ENCODE measurements around the gene SP110. TPM values are rescaled to one million over a fixed set of nuclear protein-coding genes. Genes with fewer than 3 reads are reported as not detected.

SP110 gene
- total RNA-seq, result 10 to 100 TPM; 22.2 to 89.1 (median 38.4) TPM

GRCh38 chr2:230219419-230220331, at the start of gene SP110:
Gene SP110 (minus strand): TSS chr2:230219984. CDS start chr2:230216927, 3,057 bp downstream.
- peak; percentile 95 to 96 for ATAC-seq (ENCODE audit: low FRiP score in 2 of 2)
- 0 to 1% methylated on average over 19 of the region's 19 CpGs for WGBS, 2 donors
- TF ChIP-seq POLR2AphosphoS5 (IDR thresholded peaks at IDR 0.05) (peak; percentile 64 to 82), POLR2A (IDR thresholded peaks at IDR 0.05) (peak in 1 of 4 donors; percentile 63), CTCF (IDR thresholded peaks at IDR 0.05) (no peak), EP300 (IDR thresholded peaks at IDR 0.05) (peak in 1 of 4 donors; percentile 2)
- Histone ChIP-seq H3K27ac (peak within 1 kb of the TSS; percentile 80 to 90 (median 84)), H3K4me3 (peak within 1 kb of the TSS; percentile 58 to 76 (median 72)), H3K36me3 (peaks cover 2 to 19% (median 11%) of the 10 kb centered on the region in 4 donors), H3K9me3 (no peaks in the 10 kb centered on the region), H3K27me3 (no peaks in the 10 kb centered on the region), H3K4me1 (peaks cover 22 to 33% (median 30%) of the 10 kb centered on the region in 4 donors)
- DNase-seq, result peak in 1 of 2 donors; percentile 93

GRCh38 chr2:230268606-230269243, 48.9 kb upstream of the SP110 start:
- ATAC-seq (ENCODE audit: low FRiP score in 2 of 2) (peak in 1 of 2 donors; percentile 17), DNase-seq (no peak)
- no peaks in the 10 kb centered on the region for H3K27me3 ChIP-seq
- no peak overlapping the region for H3K27ac ChIP-seq
- H3K36me3 ChIP-seq, result no peaks in the 10 kb centered on the region
- TF ChIP-seq CTCF (IDR thresholded peaks at IDR 0.05) (no peak), EP300 (IDR thresholded peaks at IDR 0.05) (no peak), POLR2A (IDR thresholded peaks at IDR 0.05) (no peak), POLR2AphosphoS5 (IDR thresholded peaks at IDR 0.05) (no peak)
- H3K4me1 ChIP-seq, result no peaks in the 10 kb centered on the region
- peaks cover 0 to 3% (median 0%) of the 10 kb centered on the region in 4 donors for H3K9me3 ChIP-seq
- WGBS, 2 donors, result 61 to 74% methylated on average over 3 of the region's 3 CpGs
- no peak overlapping the region for H3K4me3 ChIP-seq

GRCh38 chr2:230267556-230267955, 47.8 kb upstream of the SP110 start:
- Histone ChIP-seq H3K36me3 (no peaks in the 10 kb centered on the region), H3K4me1 (no peaks in the 10 kb centered on the region), H3K9me3 (peaks cover 0 to 3% (median 0%) of the 10 kb centered on the region in 4 donors), H3K27ac (no peak overlapping the region), H3K27me3 (no peaks in the 10 kb centered on the region), H3K4me3 (no peak overlapping the region)
- ATAC-seq (ENCODE audit: low FRiP score in 2 of 2) (no peak), DNase-seq (no peak)
- 79 to 82% methylated on average over 3 of the region's 3 CpGs for WGBS, 2 donors
- TF ChIP-seq EP300 (IDR thresholded peaks at IDR 0.05), result no peak
- no peak for TF ChIP-seq POLR2AphosphoS5 (IDR thresholded peaks at IDR 0.05)
- no peak for TF ChIP-seq CTCF (IDR thresholded peaks at IDR 0.05)
- no peak for TF ChIP-seq POLR2A (IDR thresholded peaks at IDR 0.05)

- Histone ChIP-seq H3K4me3 (no peak overlapping the region), H3K9me3 (peaks cover 0 to 2% (median 0%) of the 10 kb centered on the region in 4 donors), H3K27me3 (no peaks in the 10 kb centered on the region), H3K36me3 (no peaks in the 10 kb centered on the region), H3K27ac (no peak overlapping the region), H3K4me1 (no peaks in the 10 kb centered on the region)
- no peak for ATAC-seq (ENCODE audit: low FRiP score in 2 of 2)
- WGBS, 2 donors, result 95 to 97% methylated on average over 1 of the region's 1 CpG
- no peak for DNase-seq
- TF ChIP-seq CTCF (IDR thresholded peaks at IDR 0.05) (no peak), EP300 (IDR thresholded peaks at IDR 0.05) (no peak), POLR2AphosphoS5 (IDR thresholded peaks at IDR 0.05) (no peak), POLR2A (IDR thresholded peaks at IDR 0.05) (no peak)
Observed at GRCh38 chr2:230267059-230267458, 47.3 kb upstream of the SP110 start.

Data from upper lobe of left lung (tissue), 6 donors.